GM23248 (cell line): ENCODE data around the gene TMEM107. TPM values are rescaled to one million over a fixed set of nuclear protein-coding genes. Genes with fewer than 3 reads are reported as not detected.
A peak's percentile ranks its signal among the peaks of the same experiment; 100 is the strongest.
"Not testable (repeated sequence)": the region's sequence is repeated elsewhere in the genome, so short reads cannot be mapped to it uniquely, and the experiment has no call there.

Experiments
- DNase-seq: peaks from one replicate; pipeline ENCODE4 v3.0.0-alpha.2; 2015
- H2AFZ ChIP-seq: fragments of 200-600 bp; sonication (generic); 2 replicates; pipeline ENCODE4 v1.6.1; 2016; ENCODE audit warnings: antibody characterized with exemption
- H3F3A ChIP-seq: fragments of 200-600 bp; sonication (generic); 2 replicates; pipeline ENCODE4 v1.6.1; 2016; ENCODE audit warnings: mild to moderate bottlenecking, antibody characterized with exemption, mixed run types; ENCODE audit not compliant: insufficient read depth
- H3K27ac ChIP-seq: fragments of 200-600 bp; sonication (generic); 2 replicates; pipeline ENCODE4 v1.5.1; 2016; ENCODE audit warnings: mild to moderate bottlenecking
- H3K27me3 ChIP-seq: fragments of 200-600 bp; sonication (generic); replicated peaks from 2 replicates; pipeline ENCODE4 v1.6.1; 2016; ENCODE audit warnings: mild to moderate bottlenecking; ENCODE audit not compliant: insufficient read depth
- H3K36me3 ChIP-seq: fragments of 200-600 bp; sonication (generic); 2 replicates; pipeline ENCODE4 v1.6.1; 2016; ENCODE audit warnings: low read depth, mild to moderate bottlenecking
- H3K4me1 ChIP-seq: fragments of 200-600 bp; sonication (generic); 2 replicates; pipeline ENCODE4 v1.6.1; 2016; ENCODE audit warnings: mild to moderate bottlenecking; ENCODE audit not compliant: insufficient read depth
- H3K4me2 ChIP-seq: fragments of 200-600 bp; sonication (generic); one replicate; pipeline ENCODE4 v1.6.1; 2016; ENCODE audit warnings: mild to moderate bottlenecking; ENCODE audit not compliant: unreplicated experiment
- H3K4me3 ChIP-seq: fragments of 200-600 bp; sonication (generic); 2 replicates; pipeline ENCODE4 v1.5.1; 2016; ENCODE audit warnings: mild to moderate bottlenecking
- H3K79me2 ChIP-seq: fragments of 200-600 bp; sonication (generic); 2 replicates; pipeline ENCODE4 v1.6.1; 2016; ENCODE audit warnings: mild to moderate bottlenecking; ENCODE audit not compliant: insufficient read depth
- H3K9ac ChIP-seq: fragments of 200-600 bp; sonication (generic); 2 replicates; pipeline ENCODE4 v1.6.1; 2016; ENCODE audit warnings: mild to moderate bottlenecking
- H3K9me2 ChIP-seq: fragments of 200-600 bp; sonication (generic); 2 replicates; pipeline ENCODE4 v1.6.1; 2016; ENCODE audit warnings: mixed run types, mild to moderate bottlenecking, moderate library complexity; ENCODE audit not compliant: insufficient read depth
- H3K9me3 ChIP-seq: fragments of 200-600 bp; sonication (generic); one replicate; pipeline ENCODE4 v1.6.1; 2017; ENCODE audit warnings: low read depth
- H4K20me1 ChIP-seq: fragments of 200-600 bp; sonication (generic); 2 replicates; pipeline ENCODE4 v1.6.0; 2016; ENCODE audit not compliant: insufficient read depth
- EZH2 ChIP-seq: fragments of 200-600 bp; sonication (generic); IDR thresholded peaks from 2 replicates; pipeline ENCODE4 v1.6.1; 2018; ENCODE audit warnings: antibody characterized with exemption, mild to moderate bottlenecking; ENCODE audit not compliant: insufficient read depth, poor library complexity, severe bottlenecking
- EZH2phosphoT487 ChIP-seq: fragments of 200-600 bp; sonication (generic); IDR thresholded peaks from 2 replicates; pipeline ENCODE4 v1.6.1; 2018; ENCODE audit warnings: antibody characterized with exemption, moderate library complexity, mild to moderate bottlenecking, low read depth; ENCODE audit not compliant: insufficient read depth
- WGBS, 2 experiments: methylation state at CpG; one replicate each; pipeline ENCODE4 v1.1.6; 2015 to 2017; ENCODE audit warnings: low lambda C conversion rate in 2 of 2, low coverage in 1 of 2; ENCODE audit errors: missing lambda C conversion rate in 2 of 2; 5-methylcytosine and 5-hydroxymethylcytosine counted together
- in situ Hi-C: fragments of 300-500 bp; cut with MboI; formaldehyde crosslinking; loops from 2 replicates; pipeline ENCODE4 v1.15.0; 2020
- polyA plus RNA-seq: library from polyadenylated mRNA; unstranded; fragments of >200 nt; fragmentation: Nextera tagmentation; extraction: Ambion mirVana; gene quantifications from 2 replicates; pipeline ENCODE4 v1.2.1, GENCODE V29; 2016
- total RNA-seq: library from RNA; depleted of rRNA; stranded (reverse); fragments of >200 nt; shearing (Covaris generic); gene quantifications from 2 replicates; pipeline ENCODE4 v1.2.3, GENCODE V29; 2014

Gene TMEM107
- total and polyA plus RNA-seq, 2 experiments from 2014 or later = 11.6 to 20.9 TPM

DNA sequence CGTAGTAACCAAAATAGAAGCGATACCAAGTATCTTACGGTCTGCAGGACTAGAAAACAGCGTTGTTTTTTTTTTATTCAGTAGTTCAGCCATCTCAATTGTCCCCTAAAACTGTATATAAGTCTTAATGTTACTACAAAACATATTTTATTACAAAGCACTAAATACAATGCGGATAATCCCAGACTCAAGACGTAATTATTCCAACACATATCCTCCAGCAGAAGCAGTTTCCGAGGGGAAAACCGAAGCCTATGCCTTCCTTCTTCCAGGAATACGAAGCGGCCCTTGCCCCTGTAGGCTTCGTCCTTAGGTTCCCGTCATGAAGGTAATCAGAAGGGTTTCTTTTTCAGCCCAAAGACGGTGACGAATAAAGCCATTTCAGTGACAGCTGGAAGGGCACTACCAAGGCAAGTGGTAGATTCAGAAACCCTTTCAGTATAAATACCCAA, 2.3 kb downstream of the TMEM107 start:
- Histone ChIP-seq H3K36me3 (no peaks in the 10 kb centered on the region), H4K20me1 (no peaks in the 10 kb centered on the region), H3F3A (peaks cover 20% of the 10 kb centered on the region), H3K9me3 (no peaks in the 10 kb centered on the region), H3K9me2 (no peaks in the 10 kb centered on the region), H3K9ac (peak overlapping the region; percentile 91), H3K4me3 (peak overlapping the region; percentile 68), H3K4me2 (peak overlapping the region; percentile 88), H3K79me2 (peaks cover 13% of the 10 kb centered on the region), H3K27ac (peak overlapping the region; percentile 97), H3K27me3 (no peaks in the 10 kb centered on the region), H2AFZ (peak overlapping the region; percentile 81), H3K4me1 (peaks cover 14% of the 10 kb centered on the region; the same call in 1 of the 2 replicates)
- 11 to 13% methylated on average over 14 of the region's 14 CpGs for WGBS, 2 experiments
- in situ Hi-C loops = no loop called here
- peak; percentile 22 for DNase-seq
- no peak for TF ChIP-seq EZH2phosphoT487
- no peak for TF ChIP-seq EZH2

- Histone ChIP-seq H3K4me1 (peaks cover 14% of the 10 kb centered on the region; the same call in 1 of the 2 replicates), H3K9me2 (no peaks in the 10 kb centered on the region), H3K4me3 (peak overlapping the region; percentile 68), H3K9ac (peak overlapping the region; percentile 91), H3K36me3 (no peaks in the 10 kb centered on the region), H3K4me2 (peak overlapping the region; percentile 88), H3K27ac (peak overlapping the region; percentile 97), H3K9me3 (no peaks in the 10 kb centered on the region), H3K27me3 (no peaks in the 10 kb centered on the region), H3K79me2 (peaks cover 13% of the 10 kb centered on the region), H2AFZ (peak overlapping the region; percentile 81), H3F3A (peaks cover 20% of the 10 kb centered on the region), H4K20me1 (no peaks in the 10 kb centered on the region)
- peak; percentile 96 for DNase-seq
- no peak for TF ChIP-seq EZH2phosphoT487
- TF ChIP-seq EZH2 = no peak
- WGBS, 2 experiments = 0 to 1% methylated on average over 23 of the region's 23 CpGs
- in situ Hi-C loops = no loop called here
Measured at GRCh38 chr17:8173056-8173870, 2.9 kb downstream of the TMEM107 start.

DNA sequence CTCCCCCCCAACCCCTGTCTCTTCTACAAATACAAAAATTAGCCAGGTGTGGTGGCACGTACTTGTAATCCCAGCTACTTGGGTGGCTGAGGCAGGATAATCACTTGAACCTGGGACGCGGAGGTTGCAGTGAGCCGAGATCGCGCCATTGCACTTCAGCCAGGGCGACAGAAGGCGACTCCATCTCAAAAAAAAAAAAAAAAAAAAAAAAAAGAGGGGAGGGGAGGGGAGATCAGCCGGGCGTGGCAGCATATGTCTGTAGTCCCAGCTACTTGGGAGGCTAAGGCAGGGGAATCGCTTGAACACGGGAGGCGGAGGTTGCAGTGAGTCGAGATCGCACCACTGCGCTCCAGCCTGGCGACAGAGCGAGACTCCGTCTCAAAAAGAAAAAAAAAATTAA, 6.0 kb downstream of the TMEM107 start:
- H4K20me1 ChIP-seq, H3K4me3 ChIP-seq, H3K36me3 ChIP-seq, H3K27ac ChIP-seq, H3K4me1 ChIP-seq, DNase-seq, H3K27me3 ChIP-seq, H3K9me3 ChIP-seq, H3K4me2 ChIP-seq, H3K9ac ChIP-seq, H2AFZ ChIP-seq, in situ Hi-C loops, H3K9me2 ChIP-seq, H3K79me2 ChIP-seq: not testable (repeated sequence)
- WGBS, 2 experiments = 84 to 89% methylated on average over 10 to 19 of the region's 19 CpGs
- H3F3A ChIP-seq = peaks cover 27% of the 10 kb centered on the region

DNA sequence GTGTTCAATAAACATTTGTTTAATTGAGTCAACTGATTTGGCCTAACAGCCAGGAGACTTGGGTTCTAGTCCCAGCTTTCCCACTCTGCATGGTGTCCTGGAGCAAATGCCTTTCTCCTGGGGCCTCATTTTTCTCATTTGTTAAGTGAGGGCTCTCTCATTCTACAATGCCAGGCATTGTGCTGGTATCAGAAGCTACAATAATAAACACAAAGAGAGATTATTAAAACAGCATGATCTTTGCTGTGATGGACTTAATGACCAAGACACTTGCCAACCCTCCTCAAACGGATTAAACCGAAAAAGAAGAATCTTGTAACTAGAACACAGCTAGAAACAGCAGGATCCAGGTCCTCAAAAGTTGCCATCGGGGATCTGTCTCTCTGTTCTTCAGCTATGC, 8.7 kb downstream of the TMEM107 start:
- TF ChIP-seq EZH2phosphoT487 (no peak), EZH2 (no peak)
- peaks cover under 1% of the 10 kb centered on the region for H3K79me2 ChIP-seq
- no peak overlapping the region for H3K4me2 ChIP-seq
- H4K20me1 ChIP-seq = no peaks in the 10 kb centered on the region
- in situ Hi-C loops = no loop called here
- H3K9ac ChIP-seq = no peak overlapping the region
- no peak overlapping the region for H3K27ac ChIP-seq
- H3K36me3 ChIP-seq = no peaks in the 10 kb centered on the region
- H3K4me3 ChIP-seq = no peak overlapping the region
- H3K9me3 ChIP-seq = no peaks in the 10 kb centered on the region
- no peaks in the 10 kb centered on the region for H3K9me2 ChIP-seq
- no peak overlapping the region for H2AFZ ChIP-seq
- DNase-seq = no peak
- H3K4me1 ChIP-seq = peaks cover 25% of the 10 kb centered on the region
- 57 to 75% methylated on average over 3 of the region's 3 CpGs for WGBS, 2 experiments
- H3F3A ChIP-seq = peaks cover 30% of the 10 kb centered on the region
- H3K27me3 ChIP-seq = no peaks in the 10 kb centered on the region
